ENCODE data around the gene NTSR1. TPM values are rescaled to one million over a fixed set of nuclear protein-coding genes. Genes with fewer than 3 reads are reported as not detected.

NTSR1 gene
- 0.23 and 0.34 TPM in 2 replicates for total RNA-seq

DNA sequence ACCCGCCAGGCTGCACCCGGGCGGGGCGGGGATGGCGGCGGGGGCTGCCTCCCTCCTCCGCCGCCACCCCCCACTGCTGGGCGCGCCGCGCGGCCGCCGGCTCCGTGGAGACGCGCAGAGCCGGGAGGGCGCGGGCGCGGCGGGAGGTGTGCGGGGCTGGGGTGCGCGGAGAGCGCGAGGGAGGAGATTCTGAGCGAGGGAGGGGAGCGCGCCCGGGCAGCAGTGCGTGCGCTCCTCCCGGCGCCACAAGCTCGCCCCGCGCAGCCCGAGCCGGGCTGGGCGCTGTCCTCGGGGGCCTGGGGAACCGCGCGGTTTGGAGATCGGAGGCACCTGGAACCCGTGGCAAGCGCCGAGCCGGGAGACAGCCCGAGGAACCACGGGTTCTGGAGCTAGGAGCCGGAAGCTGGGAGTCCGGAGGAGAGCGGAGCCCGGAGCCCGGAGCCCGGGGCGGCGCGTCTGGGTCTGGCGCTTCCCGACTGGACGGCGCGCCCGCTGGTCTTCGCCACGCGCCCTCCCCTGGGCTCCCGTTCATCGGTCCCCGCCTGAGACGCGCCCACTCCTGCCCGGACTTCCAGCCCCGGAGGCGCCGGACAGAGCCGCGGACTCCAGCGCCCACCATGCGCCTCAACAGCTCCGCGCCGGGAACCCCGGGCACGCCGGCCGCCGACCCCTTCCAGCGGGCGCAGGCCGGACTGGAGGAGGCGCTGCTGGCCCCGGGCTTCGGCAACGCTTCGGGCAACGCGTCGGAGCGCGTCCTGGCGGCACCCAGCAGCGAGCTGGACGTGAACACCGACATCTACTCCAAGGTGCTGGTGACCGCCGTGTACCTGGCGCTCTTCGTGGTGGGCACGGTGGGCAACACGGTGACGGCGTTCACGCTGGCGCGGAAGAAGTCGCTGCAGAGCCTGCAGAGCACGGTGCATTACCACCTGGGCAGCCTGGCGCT, at the start of gene NTSR1:
Gene NTSR1, plus strand, starts transcription at position 246 of the 946 bp plus-strand sequence. Its CDS starts 372 bp downstream, at position 618.
- intact Hi-C loops (cut with micrococcal nuclease), result no loop called here

DNA sequence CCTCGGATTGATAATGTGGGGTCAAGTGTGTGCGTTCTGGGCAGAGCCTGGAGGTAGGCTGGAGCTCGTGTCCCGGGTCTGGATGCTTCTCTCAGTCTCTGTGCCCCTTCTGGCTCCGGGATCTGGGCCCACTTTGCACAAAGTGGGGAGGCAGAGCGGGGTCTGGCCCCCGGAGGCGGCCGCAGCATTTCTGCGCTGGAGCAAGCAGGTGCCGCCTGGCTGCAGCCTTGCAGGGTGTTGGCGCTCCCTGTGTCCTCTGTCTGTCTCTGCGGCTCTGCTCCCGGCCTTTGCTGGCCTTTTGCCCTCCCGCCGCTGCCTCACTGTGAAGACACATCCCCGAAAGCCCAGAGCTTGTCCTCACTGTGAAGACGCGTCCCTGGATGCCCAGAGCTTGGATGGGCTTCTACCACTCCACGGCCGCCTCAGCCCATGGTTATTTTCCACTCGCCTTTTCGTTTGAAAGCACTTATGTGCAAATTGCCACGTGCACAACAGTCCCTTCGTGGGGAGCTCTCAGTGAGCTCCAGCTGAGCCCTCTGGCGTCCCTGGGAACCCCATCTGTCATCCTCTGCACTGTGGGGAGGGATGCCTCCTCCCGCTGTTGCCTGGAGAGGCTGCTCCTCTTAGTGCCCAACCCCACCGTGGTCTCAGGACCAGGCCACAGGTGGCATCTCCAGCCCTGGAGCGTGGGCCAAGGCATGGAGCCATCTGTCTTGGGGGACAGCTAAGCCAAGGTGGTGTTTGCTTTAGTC, 49.0 kb upstream of the NTSR1 start:
- intact Hi-C loops (cut with micrococcal nuclease), result no loop called here

DNA sequence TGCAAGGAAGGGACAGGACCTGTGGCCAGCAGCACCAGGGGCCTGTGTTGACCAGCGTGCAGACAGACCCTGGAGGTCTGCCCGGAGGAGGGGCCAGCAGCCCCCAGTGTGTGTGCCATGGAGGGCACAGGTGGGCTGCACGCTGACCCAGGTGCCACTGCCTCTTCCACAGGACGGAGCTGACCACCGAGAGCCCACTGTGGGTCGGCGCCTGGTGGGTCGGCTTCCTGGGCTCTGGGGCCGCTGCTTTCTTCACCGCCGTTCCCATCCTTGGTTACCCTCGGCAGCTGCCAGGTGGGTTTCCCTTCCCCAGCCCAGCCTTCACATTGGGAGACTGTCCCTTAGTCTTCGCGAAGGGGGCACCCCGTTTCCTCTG, 48.4 kb upstream of the NTSR1 start:
- intact Hi-C loops (cut with micrococcal nuclease), result no loop called here

DNA sequence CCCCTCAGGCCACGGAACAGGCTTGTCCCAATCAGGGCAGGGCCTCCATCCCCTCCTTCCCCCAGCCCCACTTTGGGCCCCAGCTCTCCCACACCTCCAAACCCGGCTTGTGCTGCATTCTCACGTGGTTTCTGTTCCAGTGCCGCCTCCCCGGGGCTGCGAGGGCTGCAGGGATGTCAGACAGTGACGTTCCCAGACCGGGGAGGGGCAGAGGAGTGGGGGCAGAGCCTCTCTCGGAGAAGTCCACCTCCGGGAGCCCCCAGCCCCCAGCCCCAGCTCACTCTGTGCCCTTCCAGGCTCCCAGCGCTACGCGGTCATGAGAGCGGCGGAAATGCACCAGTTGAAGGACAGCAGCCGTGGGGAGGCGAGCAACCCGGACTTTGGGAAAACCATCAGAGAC, 47.9 kb upstream of the NTSR1 start:
- intact Hi-C loops (cut with micrococcal nuclease), result no loop called here

DNA sequence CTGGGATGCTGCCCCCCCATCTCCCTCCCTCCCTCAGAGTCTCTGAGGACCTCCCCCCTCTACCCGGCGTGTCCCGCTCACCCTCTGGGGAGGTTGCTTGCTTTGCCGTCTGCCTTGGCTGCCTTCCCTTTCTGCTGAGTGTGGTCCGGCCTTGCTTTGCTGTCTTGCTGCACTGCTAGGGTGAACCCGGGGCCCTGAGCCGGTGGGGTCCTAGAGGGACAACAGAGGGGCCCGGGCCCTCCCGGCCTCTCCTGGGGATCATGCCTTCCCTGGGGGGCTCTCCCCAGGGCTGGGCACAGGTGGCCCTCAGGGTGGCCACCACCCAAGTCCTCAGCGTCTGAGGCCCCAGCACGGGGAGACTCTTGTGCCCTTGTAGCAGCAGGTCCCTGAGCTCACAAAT, 47.0 kb upstream of the NTSR1 start:
- intact Hi-C loops (cut with micrococcal nuclease), result no loop called here

DNA sequence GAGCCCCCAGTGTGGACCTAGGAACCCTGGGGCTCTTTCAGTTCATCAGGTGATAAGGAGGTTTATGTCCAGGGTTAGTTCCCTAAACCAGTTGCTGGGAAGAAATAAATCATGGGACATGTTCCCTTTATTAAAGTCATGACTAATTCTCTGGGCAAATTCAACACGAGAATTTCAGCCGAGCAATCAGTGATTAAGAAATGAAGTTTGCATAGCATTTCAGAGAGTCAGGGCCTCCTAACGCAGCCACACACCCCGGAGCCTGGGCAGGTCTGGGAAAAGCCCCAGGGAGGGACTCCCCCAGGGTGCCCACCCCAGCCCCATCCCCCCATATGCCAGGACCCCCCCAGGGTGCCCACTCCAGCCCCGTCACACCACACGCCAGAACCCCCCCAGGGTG, 46.2 kb upstream of the NTSR1 start:
- intact Hi-C loops (cut with micrococcal nuclease), result no loop called here

DNA sequence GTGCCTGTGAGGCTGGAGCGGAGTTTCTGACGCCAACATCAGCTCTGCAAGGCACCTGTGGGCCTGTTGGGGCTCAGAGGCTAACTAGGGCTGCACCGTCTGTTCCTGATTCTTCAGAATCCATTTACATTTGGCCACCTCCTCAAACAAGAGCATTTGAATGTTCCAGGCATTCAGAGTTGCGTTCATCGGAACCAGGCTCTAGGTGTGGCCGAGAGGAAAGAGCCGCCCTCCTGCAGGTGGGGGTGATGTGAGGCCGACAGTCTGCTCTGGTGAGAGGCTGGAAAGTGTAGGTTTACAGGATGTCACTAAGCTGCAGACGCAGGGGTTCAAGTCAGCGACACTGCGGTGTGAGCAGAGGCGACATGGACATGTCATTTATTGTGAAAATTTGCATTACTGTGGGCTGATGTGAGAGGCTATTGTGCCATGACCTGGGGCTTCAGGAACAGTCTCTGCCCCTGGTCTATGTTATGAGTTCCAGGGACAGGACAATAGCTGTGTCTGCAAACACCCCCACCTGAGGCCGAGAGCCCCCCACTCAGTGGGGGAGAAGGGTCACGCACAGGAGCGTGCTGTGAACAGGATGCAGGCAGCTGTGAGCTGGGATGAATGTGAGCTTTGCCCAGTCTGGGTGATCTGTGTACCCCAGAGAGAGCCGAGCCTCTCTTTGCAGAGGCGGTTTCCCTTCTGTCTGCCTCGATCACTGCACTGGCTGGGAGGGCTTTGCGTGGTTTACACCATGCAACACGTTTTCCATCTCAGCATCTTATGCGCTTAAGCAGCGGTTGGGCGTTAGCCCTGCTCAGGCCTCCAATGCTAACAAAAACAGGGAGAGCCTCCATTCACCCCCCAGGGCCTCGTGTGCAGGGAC, 45.3 kb upstream of the NTSR1 start:
- intact Hi-C loops (cut with micrococcal nuclease), result no loop called here

DNA sequence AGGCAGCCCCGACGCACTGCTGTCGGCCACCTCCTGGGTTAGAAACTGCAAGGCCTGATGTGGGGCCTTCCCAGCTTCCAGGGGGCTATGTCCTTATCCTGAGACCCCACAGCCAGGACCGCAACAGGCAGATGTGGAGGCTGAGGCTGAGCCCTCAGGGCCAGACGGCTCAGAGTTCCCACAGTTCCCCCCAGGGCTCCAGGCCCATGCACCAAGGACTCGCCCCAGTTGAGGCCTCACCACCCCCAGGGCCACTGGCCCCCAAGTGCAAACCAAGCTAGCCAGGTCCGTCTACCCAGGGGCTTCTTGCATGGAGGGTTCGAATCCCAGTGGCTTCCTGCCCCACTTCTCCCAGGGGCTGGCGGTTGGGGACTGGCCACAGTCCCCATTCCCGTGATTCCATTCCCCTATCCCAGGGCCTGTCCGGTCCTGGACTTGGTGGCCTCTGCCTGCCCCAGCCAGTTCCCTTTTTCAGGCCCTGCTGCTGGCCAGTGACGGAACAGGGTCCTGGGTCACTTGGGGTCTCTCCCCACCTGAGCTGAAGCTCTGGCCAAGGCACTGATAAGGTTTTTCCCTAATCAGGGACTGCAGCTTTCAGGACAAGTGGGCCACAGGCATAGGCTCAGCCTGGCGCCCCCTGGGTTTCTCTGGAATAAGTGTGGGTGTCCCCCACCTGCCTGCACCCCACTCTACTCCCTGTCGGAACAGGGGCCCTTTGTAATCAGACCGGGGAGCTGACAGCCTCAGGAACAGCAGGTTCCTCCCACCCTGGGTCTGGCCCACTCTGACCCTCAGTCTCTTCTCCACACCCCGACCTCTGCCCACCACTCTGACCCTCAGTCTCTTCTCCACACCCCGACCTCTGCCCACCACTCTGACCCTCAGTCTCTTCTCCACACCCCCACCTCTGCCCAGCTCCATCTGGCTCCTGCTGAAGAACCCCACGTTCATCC, 44.3 kb upstream of the NTSR1 start:
- intact Hi-C loops (cut with micrococcal nuclease), result no loop called here

DNA sequence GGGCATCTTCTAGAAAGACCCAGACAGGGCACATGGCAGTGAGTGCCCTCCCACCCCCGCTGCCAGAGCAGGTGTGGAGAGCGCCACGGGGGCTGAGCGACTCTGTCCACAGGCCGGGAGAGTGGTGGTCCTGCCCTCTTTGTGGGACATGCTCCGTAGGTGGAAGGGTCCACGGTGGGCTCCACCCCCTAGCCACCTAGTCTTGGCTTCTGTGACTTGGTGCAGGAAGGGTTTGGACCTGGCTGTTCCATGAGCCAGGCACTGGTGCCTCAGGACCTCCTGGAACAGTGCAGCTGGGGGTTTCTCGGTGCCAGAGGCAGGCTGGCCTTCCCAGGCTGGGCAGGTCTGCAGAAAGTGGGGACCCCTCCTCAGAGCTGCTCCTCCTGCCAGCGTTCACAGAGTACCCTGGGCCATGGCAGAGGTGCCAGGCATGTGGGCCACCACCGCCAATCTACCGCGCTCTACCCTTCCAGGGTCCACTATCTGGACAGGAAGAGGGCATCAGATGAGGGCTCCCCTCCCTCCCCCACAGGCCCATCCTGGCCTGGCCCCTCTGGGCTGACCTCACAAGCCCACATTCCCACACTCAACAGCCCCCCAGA, 43.4 kb upstream of the NTSR1 start:
- intact Hi-C loops (cut with micrococcal nuclease), result loop anchor here (5.0 kb wide), 1 partner anchor 142 kb away; no protein-coding TSS in a partner anchor

DNA sequence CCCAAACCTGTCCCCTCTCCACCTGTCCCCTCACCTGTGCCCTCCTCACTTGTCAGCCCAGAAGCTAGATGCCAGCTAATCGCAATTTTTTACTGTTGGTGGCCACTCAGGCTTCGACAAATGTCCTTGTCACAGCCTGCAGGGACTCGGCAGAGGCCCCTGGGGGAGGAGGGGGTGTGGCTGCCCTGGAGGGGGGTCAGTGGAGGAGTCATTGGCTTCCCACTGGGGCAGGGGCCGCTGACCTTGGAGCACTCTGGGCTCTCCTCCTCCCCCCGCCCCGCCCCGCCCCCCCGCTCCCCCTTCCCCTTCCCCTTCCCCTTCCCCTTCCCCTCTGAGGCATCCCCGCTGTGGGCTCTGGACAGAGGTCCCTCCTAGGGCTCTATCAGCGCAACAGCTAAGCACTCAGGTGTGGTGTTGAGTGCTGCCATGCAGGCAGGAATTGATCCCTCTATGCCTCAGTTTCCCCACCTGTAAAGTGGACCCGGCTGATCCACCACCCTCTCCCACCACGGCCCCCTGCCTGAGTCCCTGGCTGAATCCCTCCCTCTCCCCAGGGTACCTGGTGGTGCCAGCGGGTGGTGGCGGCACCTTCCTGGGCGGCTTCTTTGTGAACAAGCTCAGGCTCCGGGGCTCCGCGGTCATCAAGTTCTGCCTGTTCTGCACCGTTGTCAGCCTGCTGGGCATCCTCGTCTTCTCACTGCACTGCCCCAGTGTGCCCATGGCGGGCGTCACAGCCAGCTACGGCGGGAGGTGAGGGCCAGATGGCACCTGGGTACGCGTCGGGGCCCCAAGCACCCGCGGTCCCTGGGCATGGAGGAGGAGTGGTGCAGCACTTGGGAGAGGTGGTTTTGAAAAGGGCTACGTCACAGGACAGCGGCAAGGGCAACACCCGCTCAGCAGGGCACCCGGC, 42.6 kb upstream of the NTSR1 start:
- intact Hi-C loops (cut with micrococcal nuclease), result loop anchor here (5.0 kb wide), 1 partner anchor 141 kb away; no protein-coding TSS in a partner anchor

DNA sequence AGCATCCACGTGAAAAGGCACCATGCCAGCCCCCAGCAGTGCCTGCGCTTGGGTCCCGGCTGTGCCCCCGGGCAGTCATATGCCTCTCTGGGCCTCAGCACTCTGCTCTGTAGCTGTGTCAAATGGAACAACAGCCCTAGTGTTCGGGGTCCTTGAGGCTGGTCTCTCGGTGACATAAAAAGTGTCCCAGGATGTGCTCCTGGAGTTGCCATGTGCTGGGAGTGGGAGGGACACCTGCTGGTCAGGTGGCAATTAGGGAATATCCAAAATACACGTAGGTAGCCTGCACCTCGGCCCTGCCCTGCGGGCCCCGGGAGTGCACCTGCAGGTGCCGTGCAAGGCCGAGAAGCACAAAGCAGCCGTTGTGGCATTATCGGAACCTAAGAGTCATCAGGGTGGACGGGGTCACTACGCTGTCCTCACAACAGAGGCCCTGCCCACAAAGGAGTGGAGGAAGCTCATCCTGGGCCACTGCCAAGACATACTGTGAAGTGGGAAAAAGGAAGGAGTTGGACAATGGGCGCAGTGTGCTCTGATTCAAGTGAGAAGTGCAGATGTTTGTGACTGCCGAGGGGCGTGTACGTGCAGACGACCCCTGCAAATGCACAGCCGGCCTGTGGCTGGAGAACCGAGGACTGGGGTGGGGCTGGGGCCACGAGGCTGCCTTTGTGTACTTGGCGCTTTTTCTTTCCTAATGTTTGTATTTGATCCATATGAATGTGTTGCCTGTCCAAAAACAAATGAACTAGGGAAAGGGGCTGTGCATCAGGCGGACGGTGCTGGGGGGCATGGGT, 41.7 kb upstream of the NTSR1 start:
- intact Hi-C loops (cut with micrococcal nuclease), result loop anchor here (5.0 kb wide), 1 partner anchor 140 kb away; no protein-coding TSS in a partner anchor

DNA sequence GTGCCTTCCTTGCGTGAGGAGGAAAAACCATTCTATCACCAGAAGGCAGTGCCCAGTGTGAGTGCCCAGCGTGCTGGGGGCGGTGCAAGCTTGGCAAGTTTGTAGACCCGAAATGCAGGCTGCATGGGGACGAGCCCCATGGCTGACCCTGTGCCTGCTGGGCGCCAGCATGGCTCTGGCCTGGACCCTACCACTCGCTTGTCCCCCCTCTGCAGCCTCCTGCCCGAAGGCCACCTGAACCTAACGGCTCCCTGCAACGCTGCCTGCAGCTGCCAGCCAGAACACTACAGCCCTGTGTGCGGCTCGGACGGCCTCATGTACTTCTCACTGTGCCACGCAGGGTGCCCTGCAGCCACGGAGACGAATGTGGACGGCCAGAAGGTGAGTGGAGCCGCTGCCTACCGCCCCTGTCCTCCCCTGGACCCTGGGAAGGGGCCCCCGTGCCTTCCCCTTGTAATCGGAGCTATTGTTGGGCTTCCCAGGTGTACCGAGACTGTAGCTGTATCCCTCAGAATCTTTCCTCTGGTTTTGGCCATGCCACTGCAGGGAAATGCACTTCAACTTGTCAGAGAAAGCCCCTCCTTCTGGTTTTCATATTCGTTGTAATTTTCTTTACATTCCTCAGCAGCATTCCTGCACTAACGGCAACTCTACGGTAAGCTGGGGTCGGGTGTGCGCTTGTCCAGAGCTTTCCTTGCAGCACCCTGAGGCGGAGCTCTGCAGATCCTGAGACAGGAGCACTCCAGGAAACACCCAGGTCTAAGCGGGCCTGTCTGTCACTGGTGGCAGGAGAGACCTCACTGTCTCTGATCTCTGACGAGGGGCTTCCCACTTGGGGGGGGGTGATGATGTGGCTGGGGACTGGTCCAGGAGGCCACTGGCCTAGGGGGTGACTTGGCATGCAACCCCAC, 40.9 kb upstream of the NTSR1 start:
- intact Hi-C loops (cut with micrococcal nuclease), result loop anchor here (1.0 to 5.0 kb wide), 2 partner anchors 124 to 140 kb away; no protein-coding TSS in a partner anchor

DNA sequence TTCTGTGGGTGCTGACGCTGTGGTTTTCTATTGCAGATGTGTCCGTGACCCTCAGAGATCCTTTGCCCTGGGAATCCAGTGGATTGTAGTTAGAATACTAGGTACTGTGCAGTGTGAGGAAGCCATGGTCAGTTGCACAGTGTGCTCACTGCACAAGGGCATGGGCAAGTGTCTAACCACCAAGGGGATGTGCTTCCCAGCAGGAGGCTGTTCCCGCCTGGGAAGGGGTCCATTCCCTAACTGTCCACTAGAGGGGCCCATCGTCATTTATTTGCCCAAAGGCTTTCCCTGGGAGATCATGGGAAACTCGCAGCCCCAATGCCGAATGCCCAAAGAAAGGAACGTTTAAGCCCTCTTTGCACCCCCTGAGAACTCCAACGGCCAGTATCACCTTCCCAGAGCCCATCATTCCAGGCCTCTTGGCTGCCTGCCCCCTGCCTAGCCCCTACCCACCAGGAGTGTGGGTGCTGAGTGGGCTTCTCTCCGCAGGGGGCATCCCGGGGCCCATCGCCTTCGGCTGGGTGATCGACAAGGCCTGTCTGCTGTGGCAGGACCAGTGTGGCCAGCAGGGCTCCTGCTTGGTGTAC, 40.1 kb upstream of the NTSR1 start:
- intact Hi-C loops (cut with micrococcal nuclease), result loop anchor here (1.0 to 5.0 kb wide), 2 partner anchors 123 to 139 kb away; no protein-coding TSS in a partner anchor

DNA sequence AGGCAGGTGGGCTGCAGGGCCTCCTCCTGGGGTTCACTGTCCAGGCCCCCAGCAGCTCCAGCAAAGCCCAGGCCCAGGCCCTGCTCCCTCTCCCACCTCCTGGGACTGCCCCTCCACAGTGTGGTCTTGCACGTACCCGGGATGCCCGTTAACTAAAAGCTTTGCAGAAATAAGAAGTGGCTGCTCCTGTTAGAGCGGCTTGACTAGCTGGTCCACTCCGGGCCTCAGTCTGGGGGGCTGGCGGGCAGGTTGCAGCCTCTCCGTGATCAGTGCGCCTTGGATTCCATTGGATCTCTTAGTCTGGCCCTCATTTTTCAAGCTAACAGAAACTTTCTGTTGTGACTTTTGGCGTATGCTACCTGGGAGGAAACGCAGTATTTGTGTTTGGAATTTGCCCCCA, 39.4 kb upstream of the NTSR1 start:
- intact Hi-C loops (cut with micrococcal nuclease), result loop anchor here (5.0 kb wide), 1 partner anchor 138 kb away; no protein-coding TSS in a partner anchor

DNA sequence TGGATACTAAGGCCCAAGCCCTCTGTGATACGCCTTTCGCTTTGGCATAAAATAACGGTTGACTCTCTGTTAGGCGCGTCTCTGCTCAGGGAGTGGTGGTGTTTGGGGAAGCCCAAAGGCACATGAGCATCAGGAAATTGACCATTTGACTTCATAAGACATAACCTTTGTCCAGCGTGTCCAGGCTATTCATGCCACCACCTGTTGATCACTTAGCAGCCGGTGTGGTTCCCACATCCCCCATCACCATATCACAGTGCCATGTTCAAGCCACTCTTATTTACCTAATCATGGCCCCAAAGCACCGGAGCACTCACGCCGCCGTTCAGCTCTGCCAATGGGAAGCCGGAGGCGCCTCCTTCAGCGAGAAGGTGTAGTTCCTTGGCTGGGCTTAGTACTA, 38.5 kb upstream of the NTSR1 start:
- intact Hi-C loops (cut with micrococcal nuclease), result no loop called here

DNA sequence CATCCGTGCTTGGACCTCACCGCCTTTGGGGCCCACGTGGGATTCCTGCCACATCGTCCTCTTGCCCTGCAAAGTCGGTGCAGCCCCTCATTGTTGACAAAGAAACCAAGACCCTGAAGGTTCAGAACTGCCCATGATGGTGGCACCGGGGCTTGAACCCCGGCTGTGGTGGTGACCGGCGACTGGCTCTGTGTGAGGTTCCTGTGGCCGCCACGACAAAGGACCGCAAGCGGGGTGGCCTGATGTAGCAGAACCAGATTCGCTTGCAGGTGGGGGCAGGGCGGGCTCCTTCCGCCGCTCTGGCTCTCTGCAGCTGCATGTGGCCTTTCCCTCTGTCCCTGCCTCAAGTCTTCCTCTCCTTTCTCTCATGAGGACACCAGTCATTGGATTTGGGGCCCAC, 37.6 kb upstream of the NTSR1 start:
- intact Hi-C loops (cut with micrococcal nuclease), result no loop called here

All from T-helper 2 cell treated with Interferon-gamma antibody and Interleukin-4, amounts not matched to agents 100 ng/mL and 5 ng/mL, for 36 hours (primary cell).